GM12864 (cell line): Measurements from ENCODE around the gene SIT1.
A peak's percentile ranks its signal among the peaks of the same experiment; 100 is the strongest.

Experiments used
- DNase-seq: peaks from one replicate; pipeline ENCODE4 v3.0.0-alpha.2; 2011; ENCODE audit warnings: low read depth
- H3K4me3 ChIP-seq: 2 replicates; pipeline ENCODE4 v1.5.1; 2011; ENCODE audit warnings: mild to moderate bottlenecking, low read depth, low read length, control low read depth
- CTCF ChIP-seq: IDR thresholded peaks from 2 replicates; pipeline ENCODE4 v1.5.1; 2011; ENCODE audit warnings: low read depth, mild to moderate bottlenecking, moderate library complexity, low read length, control low read depth, inconsistent platforms; ENCODE audit errors: missing control alignments

Gene SIT1

GRCh38 chr9:35656348-35656747 is 5.6 kb upstream of the SIT1 start:
- no peak for TF ChIP-seq CTCF
- H3K4me3 ChIP-seq: no peak overlapping the region
- no peak for DNase-seq

GRCh38 chr9:35653611-35654010 is 2.9 kb upstream of the SIT1 start:
- no peak for DNase-seq
- no peak for TF ChIP-seq CTCF
- no peak overlapping the region for H3K4me3 ChIP-seq

- no peak for DNase-seq
- no peak for TF ChIP-seq CTCF
- no peak overlapping the region for H3K4me3 ChIP-seq
These were observed 2.1 kb upstream of the SIT1 start for GRCh38 chr9:35652829-35653209.

- H3K4me3 ChIP-seq: no peak overlapping the region
- no peak for DNase-seq
- TF ChIP-seq CTCF: no peak
These were observed 1.5 kb upstream of the SIT1 start for GRCh38 chr9:35651956-35652828.

GRCh38 chr9:35649431-35650340 is 1.0 kb downstream of the SIT1 start:
- DNase-seq: no peak
- peak overlapping the region; percentile 67 for H3K4me3 ChIP-seq
- TF ChIP-seq CTCF: no peak

GRCh38 chr9:35646533-35647265 is 4.0 kb downstream of the SIT1 start:
- peak overlapping the region; percentile 80 for H3K4me3 ChIP-seq
- TF ChIP-seq CTCF: peak; percentile 91
- no peak for DNase-seq
